Measurements from ENCODE around the gene SLC10A7.

Gene SLC10A7

GRCh38 chr4:146346276-146346675 is 175.5 kb downstream of the SLC10A7 start:
- no peak for DNase-seq

GRCh38 chr4:146343776-146344175 is 178.0 kb downstream of the SLC10A7 start:
- DNase-seq = no peak

GRCh38 chr4:146343199-146343598 is 178.5 kb downstream of the SLC10A7 start:
- no peak for DNase-seq

GRCh38 chr4:146342600-146343192 is 179.0 kb downstream of the SLC10A7 start:
- peak; percentile 10 for DNase-seq

- DNase-seq = no peak
Measured at GRCh38 chr4:146340798-146341197, 180.9 kb downstream of the SLC10A7 start.

GRCh38 chr4:146338512-146338911 is 183.2 kb downstream of the SLC10A7 start:
- no peak for DNase-seq

GRCh38 chr4:146336410-146336807 is 185.3 kb downstream of the SLC10A7 start:
- no peak for DNase-seq

GRCh38 chr4:146335763-146336409 is 185.9 kb downstream of the SLC10A7 start:
- no peak for DNase-seq

GRCh38 chr4:146334862-146335449 is 186.8 kb downstream of the SLC10A7 start:
- DNase-seq = no peak

- DNase-seq = no peak
Measured at GRCh38 chr4:146333895-146334262, 187.9 kb downstream of the SLC10A7 start.

GRCh38 chr4:146333187-146333894 is 188.4 kb downstream of the SLC10A7 start:
- DNase-seq = no peak

GRCh38 chr4:146330392-146330791 is 191.3 kb downstream of the SLC10A7 start:
- DNase-seq = no peak

- DNase-seq = no peak
Measured at GRCh38 chr4:146329050-146329716, 192.6 kb downstream of the SLC10A7 start.

- DNase-seq = no peak
Measured at GRCh38 chr4:146327859-146328650, 193.7 kb downstream of the SLC10A7 start.

- DNase-seq = no peak
Measured at GRCh38 chr4:146318894-146319293, 202.8 kb downstream of the SLC10A7 start.

- no peak for DNase-seq
Measured at GRCh38 chr4:146317783-146318182, 204.0 kb downstream of the SLC10A7 start.

- DNase-seq = no peak
Measured at GRCh38 chr4:146315184-146315583, 206.6 kb downstream of the SLC10A7 start.

- no peak for DNase-seq
Measured at GRCh38 chr4:146311238-146311970, 210.3 kb downstream of the SLC10A7 start.

GRCh38 chr4:146310319-146311021 is 211.3 kb downstream of the SLC10A7 start:
- no peak for DNase-seq

- no peak for DNase-seq
Measured at GRCh38 chr4:146308951-146309350, 212.8 kb downstream of the SLC10A7 start.

- DNase-seq = no peak
Measured at GRCh38 chr4:146302822-146303221, 218.9 kb downstream of the SLC10A7 start.
